NCI-H2029 treated with DMSO at 0.1 percent for 48 hours (cell line): ENCODE data around the gene RAP2C.

Experiments used
- DNase-seq: peaks from one replicate; lab custom pipeline; 2025; lab: John Stamatoyannopoulos, UW

Gene RAP2C

GRCh38 chrX:132219343-132219768, at the start of gene RAP2C:
RAP2C (minus strand) TSS chrX:132219447; CDS start chrX:132217268, 2,179 bp downstream.
- peak; percentile 19 for DNase-seq

GRCh38 chrX:132267392-132267791, 48.1 kb upstream of the RAP2C start:
- DNase-seq = no peak

GRCh38 chrX:132266583-132267355, 47.5 kb upstream of the RAP2C start:
- no peak for DNase-seq

GRCh38 chrX:132263127-132263526, 43.9 kb upstream of the RAP2C start:
- no peak for DNase-seq

DNA sequence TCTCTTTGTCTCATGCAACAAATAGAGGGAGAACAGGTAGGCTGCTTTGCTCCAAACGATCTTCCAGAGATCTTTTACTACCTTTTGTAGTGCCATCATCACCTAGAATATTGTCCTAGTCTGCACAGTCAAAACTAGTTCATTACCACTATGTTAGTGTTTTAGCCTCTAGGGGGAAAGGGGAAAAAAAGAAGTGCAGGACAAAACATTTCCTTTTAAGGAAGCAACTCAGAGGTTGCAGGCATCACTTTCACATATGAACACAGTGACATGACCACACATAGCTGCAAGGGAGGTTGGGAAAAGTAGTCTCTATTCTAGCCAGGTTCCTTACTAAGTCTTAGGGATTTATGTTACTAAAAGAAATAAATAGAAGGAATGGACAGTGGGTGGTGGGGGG, 39.3 kb upstream of the RAP2C start:
- DNase-seq = no peak

DNA sequence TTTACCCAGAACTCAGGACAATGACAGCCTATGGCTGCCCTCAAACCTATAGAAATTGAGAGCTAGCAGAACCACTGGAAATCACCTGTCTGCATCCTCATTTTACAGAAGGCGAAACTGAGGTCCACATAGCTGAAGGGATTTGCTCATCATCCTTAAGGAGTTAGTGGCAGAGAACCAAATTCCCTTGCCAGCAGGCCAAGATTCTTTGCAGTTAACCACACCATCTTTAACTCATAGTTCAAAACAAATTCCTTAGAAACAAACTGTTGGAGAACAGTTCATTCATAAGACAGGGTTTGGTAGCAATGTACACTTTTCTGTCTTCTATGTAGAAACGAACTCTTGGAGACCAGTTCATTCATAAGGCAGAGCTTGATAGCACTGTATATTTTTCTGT, 37.9 kb upstream of the RAP2C start:
- no peak for DNase-seq

GRCh38 chrX:132236121-132236520, 16.9 kb upstream of the RAP2C start:
- DNase-seq = no peak

GRCh38 chrX:132235488-132235887, 16.2 kb upstream of the RAP2C start:
- no peak for DNase-seq

GRCh38 chrX:132231587-132231986, 12.3 kb upstream of the RAP2C start:
- no peak for DNase-seq

DNA sequence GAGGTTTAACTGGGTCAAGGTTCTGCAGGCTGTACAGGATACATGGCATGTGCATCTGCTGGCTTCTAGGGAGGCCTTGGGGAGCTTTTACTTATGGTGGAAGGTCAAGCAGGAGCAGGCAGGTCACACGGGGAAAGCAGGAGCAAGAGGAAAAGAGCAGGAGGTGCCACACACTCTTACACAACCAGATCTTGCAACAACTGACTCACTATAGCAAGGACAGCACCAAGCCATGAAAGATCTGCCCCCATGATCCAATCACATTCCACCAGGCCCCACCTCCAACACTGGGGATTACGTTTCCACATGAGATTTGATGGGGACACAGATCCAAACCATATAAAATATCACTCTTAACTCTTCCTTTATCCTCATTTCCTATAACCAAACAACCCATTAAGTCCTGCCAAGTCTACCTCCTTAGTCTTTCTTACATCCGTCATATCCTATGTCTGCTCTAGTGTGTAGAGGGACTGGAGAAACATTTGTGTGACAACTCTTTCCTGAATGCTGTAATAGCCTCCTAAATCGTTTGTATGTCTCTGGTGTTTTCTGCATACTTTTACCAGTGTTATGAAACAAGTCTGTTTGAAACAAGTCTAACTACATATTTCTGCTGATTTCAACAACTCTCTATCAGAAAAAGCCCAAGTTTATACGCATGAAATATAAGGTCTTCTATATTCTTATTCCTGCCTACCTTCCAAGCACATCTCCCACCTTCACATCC, 8.3 kb upstream of the RAP2C start:
- DNase-seq = no peak

DNA sequence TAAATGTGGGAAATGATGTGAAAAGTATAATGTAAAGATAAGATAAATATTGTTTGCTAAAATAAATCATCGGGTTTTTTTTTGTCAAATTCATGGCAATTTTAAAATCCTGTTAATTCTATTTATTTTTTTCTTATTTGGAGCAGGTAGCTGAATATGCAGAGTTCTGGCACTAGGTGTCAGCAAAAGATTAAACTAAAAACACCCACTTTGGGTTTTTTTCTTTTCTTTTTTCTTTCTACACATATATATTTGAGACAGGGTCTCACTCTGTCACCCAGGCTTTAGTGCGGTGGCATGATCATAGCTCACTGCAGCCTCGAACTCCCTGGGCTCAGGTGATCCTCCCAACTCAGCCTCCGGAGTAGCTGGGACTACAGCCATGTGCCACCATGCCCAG, 6.9 kb upstream of the RAP2C start:
- DNase-seq = no peak

DNA sequence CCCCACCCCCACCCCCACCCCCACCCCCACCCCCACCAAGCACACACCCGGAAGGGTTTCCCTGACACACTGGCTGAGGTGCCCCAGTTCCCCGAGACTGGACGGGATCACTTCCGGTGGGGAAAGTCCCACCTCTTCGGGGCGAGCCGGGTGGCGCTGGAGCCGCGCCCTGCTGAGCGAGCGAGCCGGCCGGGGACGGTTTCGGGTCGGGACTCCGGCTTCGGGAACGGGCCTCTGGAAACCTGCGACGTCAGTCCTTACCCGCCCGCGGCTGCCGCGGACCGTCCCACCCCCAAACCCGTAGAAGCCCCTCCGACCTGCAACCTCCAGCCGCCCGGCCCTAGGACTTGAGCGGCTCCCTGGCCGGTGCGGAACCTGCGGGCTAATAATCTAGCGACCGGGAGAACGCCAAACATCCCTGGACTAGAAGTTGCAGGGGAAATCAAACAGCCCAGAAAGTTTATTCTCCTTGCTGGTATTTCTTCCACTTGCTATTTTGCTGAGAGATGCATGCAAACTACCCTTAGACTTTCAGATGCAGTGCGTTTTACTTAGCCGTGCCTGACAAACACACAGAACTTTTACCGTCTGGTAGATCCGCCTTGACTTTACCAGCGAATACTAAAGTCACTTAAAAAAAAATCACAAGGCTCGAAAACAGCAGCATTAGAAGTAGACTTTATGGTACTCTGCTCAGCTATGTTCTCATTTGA, 991 bp downstream of the RAP2C start:
- no peak for DNase-seq

DNA sequence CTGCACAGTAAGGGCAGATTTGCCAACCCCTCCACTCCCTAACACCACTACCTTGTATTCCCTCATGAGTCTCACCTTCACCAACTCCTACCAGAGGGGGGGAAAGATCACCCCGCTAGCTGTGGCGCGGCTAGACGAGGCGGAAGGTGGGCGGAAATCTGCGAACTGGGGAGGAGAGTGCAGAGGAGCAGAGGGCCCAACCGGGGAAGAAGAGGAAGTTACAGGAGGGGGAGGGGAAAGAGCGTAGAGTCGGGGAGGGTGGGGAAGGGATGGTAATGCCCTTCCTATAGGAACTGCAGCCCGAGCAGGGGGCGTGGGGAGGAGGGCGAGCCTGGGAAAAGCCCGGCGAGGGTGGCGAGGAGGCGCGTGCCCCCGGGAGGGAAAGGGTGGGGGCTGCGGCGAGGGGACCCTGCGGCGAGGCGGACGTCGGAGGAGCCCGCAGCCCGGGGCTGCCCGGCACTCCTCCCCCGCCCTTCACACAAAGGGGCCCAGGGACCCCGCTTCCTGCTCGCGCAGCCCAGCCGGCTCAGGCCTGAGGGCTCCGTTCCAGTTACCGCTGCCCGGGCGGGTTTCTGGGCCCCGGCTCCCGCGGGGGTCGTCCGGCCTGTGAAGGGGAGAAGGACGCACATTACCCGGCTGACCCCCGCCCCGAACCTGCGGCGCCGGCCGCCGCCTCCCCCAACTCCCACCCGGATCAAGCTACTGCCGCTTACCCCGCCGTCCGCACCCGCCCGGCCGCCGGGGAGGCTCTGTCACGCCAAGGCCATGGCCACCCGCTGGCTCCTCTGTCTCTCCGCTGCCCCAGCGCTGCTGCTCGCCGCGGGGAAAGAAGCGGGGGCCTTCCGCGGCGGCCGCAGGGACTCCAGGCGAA, 1.8 kb downstream of the RAP2C start:
- peak; percentile 40 for DNase-seq

DNA sequence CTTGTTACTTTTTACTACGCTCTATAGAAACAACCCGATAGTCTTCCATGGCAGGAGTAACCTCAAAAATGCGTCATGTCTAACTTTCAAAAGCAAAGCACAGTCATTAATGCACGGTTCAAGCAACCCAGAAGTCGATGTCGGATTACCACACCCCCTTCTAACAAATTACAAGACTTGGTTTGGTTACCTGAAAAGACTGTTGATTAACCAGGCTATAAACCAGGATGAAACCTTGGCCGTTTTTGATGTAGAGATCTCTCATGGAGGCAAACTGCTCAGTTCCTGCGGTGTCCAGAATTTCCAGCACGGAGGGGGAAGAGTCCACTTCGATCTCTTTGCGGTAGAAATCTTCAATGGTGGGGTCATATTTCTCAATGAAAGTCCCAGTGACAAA, 2.4 kb downstream of the RAP2C start:
- peak; percentile 40 for DNase-seq

DNA sequence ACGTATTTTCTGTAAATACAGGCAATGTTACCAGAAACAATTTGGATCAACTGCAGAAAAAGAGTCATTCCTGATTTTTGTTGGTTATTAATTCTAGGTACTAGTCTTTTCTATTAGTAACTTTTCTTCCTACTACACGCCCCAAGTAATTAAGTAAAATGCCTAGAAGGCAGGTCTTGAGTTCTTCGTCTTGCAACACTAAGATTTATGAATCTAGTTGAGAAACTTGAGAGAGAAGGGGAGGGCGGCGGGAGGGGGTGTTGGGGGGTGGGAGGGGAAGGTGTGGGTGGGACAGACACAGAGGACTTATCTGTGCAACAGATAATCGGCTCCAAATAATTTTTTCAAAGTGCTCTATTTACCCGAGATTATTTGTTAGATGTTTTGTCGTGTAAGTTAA, 3.0 kb downstream of the RAP2C start:
- DNase-seq = no peak

GRCh38 chrX:132214518-132214917, 4.7 kb downstream of the RAP2C start:
- DNase-seq = no peak

- DNase-seq = no peak
Observed at GRCh38 chrX:132209527-132209926, 9.7 kb downstream of the RAP2C start.

DNA sequence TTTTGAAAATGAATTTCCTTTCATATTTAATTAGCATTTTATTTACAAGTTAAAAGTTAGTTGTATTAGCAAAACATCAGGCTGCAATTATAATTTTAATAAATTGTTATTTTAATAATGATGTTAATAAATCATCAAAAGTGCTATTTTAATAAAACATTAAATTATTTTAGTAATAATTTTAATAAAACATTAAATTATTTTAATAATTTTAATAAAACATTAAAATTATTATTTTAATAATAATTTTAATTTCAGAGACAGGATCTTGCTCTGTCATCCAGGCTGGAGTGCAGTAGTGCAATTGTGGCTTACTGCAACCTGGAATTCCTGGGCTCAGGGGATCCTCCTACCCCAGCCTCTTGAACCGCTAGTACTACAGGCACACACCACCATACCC, 10.8 kb downstream of the RAP2C start:
- no peak for DNase-seq

DNA sequence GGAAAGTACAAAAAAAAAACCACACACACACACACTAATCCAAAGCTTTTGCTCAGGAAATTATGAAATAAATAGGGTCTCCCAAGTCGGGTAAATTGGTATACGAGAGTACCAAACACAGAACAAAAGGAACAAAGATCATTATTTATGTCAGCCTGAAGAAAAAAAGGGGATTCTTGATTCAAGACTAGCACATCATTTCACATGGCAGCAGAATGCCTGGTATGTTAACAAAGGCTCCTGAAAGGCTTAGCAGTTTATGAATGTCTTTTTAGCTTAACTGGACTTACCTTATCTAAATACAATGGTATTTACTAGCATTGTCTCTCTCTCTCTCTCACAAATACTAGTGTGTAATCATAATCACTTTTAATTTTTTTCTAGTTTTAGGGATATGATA, 11.3 kb downstream of the RAP2C start:
- DNase-seq = no peak

- DNase-seq = no peak
Observed at GRCh38 chrX:132206259-132206658, 13.0 kb downstream of the RAP2C start.

- DNase-seq = no peak
Observed at GRCh38 chrX:132204629-132205028, 14.6 kb downstream of the RAP2C start.

DNA sequence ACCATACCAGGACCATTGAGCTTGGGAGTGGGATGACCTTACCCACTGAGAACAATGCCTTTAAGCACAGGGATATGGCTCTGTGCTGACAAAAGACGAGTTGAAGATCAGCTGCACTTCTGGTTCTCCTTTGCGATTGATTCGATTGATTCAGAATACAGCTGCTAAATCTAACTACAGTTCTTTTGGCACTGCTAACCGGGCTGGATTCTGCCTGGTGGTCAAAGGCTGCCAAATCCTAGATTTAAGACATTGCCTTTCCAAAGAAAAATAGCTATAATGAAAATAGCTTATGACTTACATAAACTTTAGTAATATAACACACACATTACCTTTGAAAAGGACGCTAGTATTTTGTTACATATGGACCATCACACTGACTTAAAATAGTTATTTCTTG, 18.3 kb downstream of the RAP2C start:
- DNase-seq = no peak
